GF-D8 (cell line): ENCODE measurements around the gene MARCHF4.

Source experiments
- DNase-seq: peaks from one replicate; lab custom pipeline; 2025; lab: John Stamatoyannopoulos, UW

MARCHF4 gene

DNA sequence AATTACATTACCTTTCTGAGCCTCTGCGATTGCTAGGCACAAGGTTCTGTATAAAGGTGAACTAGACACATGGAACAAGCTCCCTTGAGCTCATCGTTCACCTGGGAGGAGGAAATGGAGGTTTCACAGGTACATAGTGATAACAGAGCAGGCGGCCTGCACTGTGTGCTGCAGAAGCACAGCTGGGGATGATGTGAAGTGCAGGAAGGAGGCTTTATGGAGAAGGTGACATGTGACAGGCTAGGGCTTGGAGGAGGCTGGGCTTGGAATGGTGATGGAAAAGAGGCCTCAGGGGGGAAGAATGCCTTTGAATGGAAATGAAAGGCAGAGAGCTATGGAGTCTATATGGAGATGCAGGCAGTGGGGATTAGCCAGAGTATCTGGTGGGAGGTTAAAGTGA is 22.9 kb downstream of the MARCHF4 start:
- no peak for DNase-seq

- no peak for DNase-seq
These were observed 23.5 kb downstream of the MARCHF4 start for GRCh38 chr2:216348756-216349308.

DNA sequence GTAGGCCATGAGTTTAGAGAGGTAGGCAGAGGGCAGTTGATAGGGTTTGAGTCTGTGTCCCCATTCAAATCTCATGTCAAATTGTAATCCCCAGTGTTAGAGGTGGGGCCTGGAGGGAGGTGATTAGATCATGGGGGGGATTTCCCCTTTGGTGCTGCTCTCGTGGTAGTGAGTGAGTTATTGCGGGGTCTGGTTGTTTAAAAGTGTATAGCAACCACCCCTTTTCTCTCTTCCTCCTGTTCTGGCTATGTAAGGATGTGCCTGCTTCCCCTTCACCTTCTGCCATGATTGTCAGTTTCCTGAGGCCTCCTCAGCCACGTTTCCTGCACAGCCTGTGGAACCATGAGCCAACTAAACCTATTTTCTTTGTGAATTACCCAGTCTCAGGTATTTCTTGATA is 25.5 kb downstream of the MARCHF4 start:
- DNase-seq, result no peak

GRCh38 chr2:216345846-216346245 is 26.4 kb downstream of the MARCHF4 start:
- no peak for DNase-seq

DNA sequence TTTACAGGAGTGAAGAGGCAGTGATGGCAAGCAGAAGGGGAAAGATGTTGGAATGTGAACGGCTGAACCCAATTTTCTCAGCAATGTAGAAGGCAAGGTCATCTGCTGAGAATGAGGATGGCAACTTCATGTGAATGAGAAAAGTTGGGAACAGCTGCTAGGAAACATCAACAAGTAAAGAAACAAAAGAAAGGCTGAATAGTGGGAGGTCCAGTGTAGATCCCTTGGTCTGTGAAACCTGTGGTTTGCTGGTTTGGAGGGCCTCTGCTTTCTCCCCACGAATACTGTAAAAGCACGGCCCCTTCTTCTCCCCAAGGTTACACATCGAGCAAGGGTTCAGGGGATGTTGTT is 27.4 kb downstream of the MARCHF4 start:
- no peak for DNase-seq

DNA sequence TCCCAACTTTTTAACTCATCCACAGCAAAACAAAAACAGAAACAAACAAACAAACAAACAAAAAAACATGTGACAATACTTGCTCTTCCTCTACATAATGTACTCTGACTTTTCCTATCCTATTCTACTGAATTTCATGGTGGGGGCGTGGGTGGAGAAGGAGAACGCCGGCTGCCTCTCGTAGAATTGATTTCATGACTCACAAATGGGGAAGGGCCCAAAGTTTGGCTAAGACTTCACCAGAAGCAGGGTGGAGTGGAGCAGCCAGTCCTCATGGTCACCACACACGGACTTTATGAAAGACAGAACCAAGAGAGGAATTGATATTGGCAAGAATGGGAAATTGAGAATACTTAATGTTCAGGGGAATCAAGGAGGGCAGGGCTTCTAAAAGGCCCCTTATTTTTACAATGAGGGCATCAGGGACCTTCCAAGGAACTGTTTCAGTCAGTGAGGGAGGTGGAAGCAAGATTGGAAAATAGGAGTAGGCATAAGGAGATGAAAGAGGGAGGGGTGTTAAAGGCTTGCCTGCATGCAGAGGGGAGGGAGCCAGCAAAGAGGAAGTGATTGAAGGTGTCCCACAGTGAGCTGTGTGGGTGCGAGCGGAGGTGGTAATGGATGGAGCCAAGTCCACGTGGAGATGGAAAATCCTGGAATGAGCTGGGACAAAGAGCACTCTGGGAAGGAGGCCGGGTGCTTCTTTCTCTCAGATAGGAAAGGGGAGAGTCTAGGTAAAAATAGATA is 27.9 kb downstream of the MARCHF4 start:
- no peak for DNase-seq

GRCh38 chr2:216343221-216343980 is 28.9 kb downstream of the MARCHF4 start:
- no peak for DNase-seq

GRCh38 chr2:216341121-216341520 is 31.2 kb downstream of the MARCHF4 start:
- DNase-seq, result no peak

DNA sequence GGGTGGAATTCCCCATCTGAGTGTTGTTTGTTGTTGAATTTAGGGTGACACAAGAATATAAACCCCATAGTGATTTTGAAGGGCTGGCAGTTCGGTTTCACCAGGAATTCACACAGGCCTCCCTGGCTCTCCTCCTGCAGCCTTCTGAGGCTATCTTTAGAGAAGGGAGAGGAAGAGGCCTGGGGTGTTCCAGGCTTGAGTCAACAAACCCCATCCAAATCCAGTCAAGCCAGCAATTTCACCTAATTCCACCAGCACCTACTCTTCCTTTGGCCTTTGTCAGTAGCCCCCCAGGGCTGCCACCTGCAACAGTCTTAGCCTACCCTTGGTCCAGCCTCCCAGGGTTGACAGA is 32.0 kb downstream of the MARCHF4 start:
- DNase-seq, result no peak

- no peak for DNase-seq
These were observed 32.6 kb downstream of the MARCHF4 start for GRCh38 chr2:216339456-216340279.

GRCh38 chr2:216335252-216335651 is 37.0 kb downstream of the MARCHF4 start:
- DNase-seq, result no peak

- no peak for DNase-seq
These were observed 43.9 kb downstream of the MARCHF4 start for GRCh38 chr2:216328347-216328746.

DNA sequence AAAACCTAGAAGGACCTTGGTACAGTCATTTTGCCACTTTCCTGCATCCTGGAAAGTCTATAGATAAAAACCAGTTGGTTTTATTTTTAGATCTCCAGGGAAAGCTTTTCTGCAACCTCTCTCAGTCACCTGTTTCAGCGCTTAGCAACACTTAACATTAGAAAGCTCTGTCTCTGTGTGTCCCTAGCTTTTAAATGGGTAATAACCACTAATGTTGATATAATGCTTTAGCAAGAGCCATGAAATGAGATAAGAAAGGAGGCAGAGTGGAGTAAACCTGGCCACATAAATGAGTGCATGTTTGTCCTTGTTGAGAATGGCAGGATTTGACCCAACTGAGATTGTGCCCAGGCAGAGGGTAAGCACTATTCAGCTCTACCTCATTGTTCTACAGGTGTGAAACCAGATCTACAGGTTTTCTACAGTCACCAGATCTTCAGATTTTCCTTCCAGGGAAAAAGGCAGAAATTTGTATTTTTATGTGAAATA is 44.8 kb downstream of the MARCHF4 start:
- no peak for DNase-seq
